Measurements from ENCODE around the gene MRPL47. TPM values are rescaled to one million over a fixed set of nuclear protein-coding genes. Genes with fewer than 3 reads are reported as not detected.

Gene MRPL47
- total RNA-seq: 10 to 100 TPM; 22.6 to 32.6 (median 28.6) TPM

DNA sequence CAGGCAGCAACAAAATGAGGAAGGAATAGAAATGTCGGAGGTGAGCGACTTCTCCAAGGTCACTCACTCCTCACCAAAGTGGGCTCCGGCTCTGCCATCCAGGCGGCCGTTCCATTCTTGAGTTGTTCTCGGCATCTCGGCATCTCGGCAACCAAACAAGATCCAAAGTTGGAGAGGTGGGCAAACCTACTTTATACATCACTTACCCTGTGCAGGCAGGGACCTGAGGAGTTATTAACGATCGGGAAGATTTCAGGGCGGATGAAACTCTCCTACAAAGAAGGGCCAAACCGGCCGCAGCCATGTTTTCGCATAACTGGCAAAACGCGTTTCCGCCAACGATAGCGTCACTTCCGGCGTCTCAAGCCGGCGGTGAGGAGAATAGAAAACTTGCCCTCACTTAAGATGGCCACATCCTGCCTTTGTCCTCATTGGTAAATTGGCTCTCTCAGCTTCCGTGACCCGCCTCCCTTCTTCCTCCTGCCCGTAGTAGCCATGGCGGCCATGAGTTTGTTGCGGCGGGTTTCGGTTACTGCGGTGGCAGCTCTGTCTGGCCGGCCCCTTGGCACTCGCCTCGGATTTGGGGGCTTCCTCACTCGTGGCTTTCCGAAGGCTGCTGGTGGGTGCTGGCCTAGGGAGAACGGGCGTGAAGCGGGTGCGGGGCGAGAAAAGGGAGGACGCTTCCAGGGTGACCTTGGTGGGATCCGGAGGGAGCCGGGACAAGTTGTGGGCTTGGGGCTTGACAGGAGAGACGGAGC is at the start of gene MRPL47, which contains the start of gene NDUFB5:
TSS of gene MRPL47 (minus strand) at position 318 of the 758 bp plus-strand sequence. CDS start at position 304, 14 bp downstream.
TSS of gene NDUFB5 (plus strand) at position 474 of the 758 bp plus-strand sequence. CDS start at position 496, 22 bp downstream.
- TF ChIP-seq CTCF (IDR thresholded peaks at IDR 0.05): no peak
- peak in 3 of 4 donors; percentile 40 to 75 (median 58) for TF ChIP-seq POLR2A (IDR thresholded peaks at IDR 0.05)
- no peaks in the 10 kb centered on the region for H3K27me3 ChIP-seq
- DNase-seq: peak; percentile 71
- H3K4me3 ChIP-seq: peak within 1 kb of the TSS; percentile 66 to 98 (median 88)
- intact Hi-C loops (cut with DNase I): no loop called here
- H3K36me3 ChIP-seq: peaks cover 0 to 42% (median 7%) of the 10 kb centered on the region in 3 donors
- H3K4me1 ChIP-seq: peaks cover 11 to 43% (median 23%) of the 10 kb centered on the region in 3 donors
- peak within 1 kb of the TSS; percentile 93 to 98 (median 94) for H3K27ac ChIP-seq
- 0 to 1% methylated on average over 19 to 22 of the region's 45 CpGs for WGBS, 2 donors
- no peaks in the 10 kb centered on the region for H3K9me3 ChIP-seq

- intact Hi-C loops (cut with DNase I): no loop called here
These were observed 48.8 kb upstream of the MRPL47 start for GRCh38 chr3:179653096-179653797.

DNA sequence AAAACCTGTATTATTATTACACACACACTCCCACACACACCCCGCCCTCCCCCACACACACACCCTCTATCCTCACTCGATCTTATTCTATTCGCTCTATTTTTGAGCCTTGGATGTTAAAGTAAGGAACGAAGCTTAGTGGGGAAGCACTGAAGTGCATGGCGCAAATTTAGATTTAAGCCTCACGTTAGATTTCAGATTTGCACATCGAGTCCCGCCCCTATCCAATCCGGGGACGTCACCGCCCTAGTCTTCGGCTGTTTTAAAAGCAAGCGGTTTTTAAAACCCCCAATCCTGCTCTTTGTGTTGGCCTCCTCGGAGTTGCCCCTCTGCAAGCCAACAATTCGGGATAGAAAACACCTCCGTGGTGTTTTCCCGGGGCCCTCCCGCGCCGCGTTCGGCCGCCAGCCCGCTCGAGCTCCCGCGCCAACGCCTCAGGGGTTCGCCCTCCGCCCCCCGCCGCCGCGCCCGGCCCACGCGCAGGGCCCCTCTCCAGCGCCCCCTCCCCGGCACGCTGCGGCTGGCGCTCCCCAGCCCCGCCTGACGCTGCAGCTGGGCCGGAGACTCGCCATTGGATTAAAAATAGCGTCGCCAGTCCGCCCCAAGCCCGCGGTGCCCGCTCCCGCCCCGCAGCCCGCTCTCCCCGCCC is 48.1 kb upstream of the MRPL47 start, which contains the start of gene USP13:
TSS of gene USP13 (plus strand) at position 594 of the 649 bp plus-strand sequence. CDS start 186 bp downstream, outside the sequence.
- H3K4me1 ChIP-seq: peaks cover 5 to 30% (median 7%) of the 10 kb centered on the region in 3 donors
- TF ChIP-seq CTCF (IDR thresholded peaks at IDR 0.05) (peak in 2 of 6 experiments; percentile 12 to 35), POLR2A (IDR thresholded peaks at IDR 0.05) (peak in 1 of 4 donors; percentile 8)
- WGBS, 2 donors: 1 to 2% methylated on average over 16 to 18 of the region's 56 CpGs
- peak within 1 kb of the TSS; percentile 76 to 92 (median 81) for H3K4me3 ChIP-seq
- H3K27ac ChIP-seq: peak within 1 kb of the TSS; percentile 89 to 96 (median 92)
- intact Hi-C loops (cut with DNase I): no loop called here
- no peaks in the 10 kb centered on the region for H3K9me3 ChIP-seq
- no peaks in the 10 kb centered on the region for H3K27me3 ChIP-seq
- DNase-seq: no peak
- H3K36me3 ChIP-seq: no peaks in the 10 kb centered on the region

More at GRCh38 chr3:179653096-179653797, 48.8 kb upstream of the MRPL47 start:
- Histone ChIP-seq H3K36me3 (no peaks in the 10 kb centered on the region), H3K27me3 (no peaks in the 10 kb centered on the region), H3K9me3 (no peaks in the 10 kb centered on the region), H3K4me1 (peaks cover 5 to 30% (median 7%) of the 10 kb centered on the region in 3 donors), H3K27ac (peak overlapping the region; percentile 89 to 96 (median 92)), H3K4me3 (peak overlapping the region; percentile 76 to 92 (median 81))
- 0% methylated on average over 10 to 18 of the region's 77 CpGs for whole genome bisulfite sequencing, 2 donors
- no peak for DNase-seq
- TF ChIP-seq CTCF (IDR thresholded peaks at IDR 0.05) (peak in 2 of 6 experiments; percentile 11 to 12), POLR2A (IDR thresholded peaks at IDR 0.05) (peak in 1 of 4 donors; percentile 27)

DNA sequence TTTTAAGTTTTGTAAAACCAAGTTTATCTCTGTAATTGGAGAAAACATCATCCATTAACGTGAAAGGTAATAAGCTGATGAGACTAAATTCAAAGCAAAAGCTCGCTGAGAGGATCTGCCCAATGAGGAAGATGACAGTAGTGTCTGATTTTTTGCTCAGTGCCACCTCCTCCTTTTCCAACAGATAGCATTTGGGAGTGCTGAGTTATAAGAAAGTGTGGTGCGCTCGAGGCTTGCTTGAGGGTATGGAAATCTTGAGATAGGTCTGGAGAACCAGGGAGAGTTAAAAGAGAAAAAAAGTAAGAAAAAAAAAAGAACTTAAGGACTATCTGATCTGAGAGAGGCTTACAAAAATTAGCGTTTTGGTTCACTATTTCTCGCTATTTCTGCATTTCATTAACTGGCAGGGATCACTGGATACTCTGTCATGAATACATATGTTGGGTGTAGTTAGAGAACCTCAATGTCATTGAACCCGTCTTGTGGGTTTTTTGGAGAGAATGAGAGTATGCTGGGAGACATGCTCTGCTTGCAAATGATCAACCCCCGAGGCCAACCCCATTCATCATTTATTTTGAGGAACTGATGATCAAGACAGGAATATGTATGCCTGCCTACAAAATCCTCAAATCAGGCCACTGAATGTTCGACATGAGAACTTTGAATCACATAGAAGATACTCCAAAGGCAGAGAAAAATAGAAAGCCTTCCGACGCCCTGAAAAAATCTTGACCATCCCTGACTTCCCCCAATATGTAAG is 47.4 kb upstream of the MRPL47 start:
- intact Hi-C loops (cut with DNase I): no loop called here
- Histone ChIP-seq H3K9me3 (no peaks in the 10 kb centered on the region), H3K4me1 (peaks cover 5 to 30% (median 7%) of the 10 kb centered on the region in 3 donors), H3K27me3 (no peaks in the 10 kb centered on the region), H3K36me3 (no peaks in the 10 kb centered on the region), H3K27ac (peak overlapping the region; percentile 89 to 96 (median 92)), H3K4me3 (peak overlapping the region; percentile 76 to 92 (median 81))
- no peak for TF ChIP-seq POLR2A (IDR thresholded peaks at IDR 0.05)
- no peak for TF ChIP-seq CTCF (IDR thresholded peaks at IDR 0.05)
- DNase-seq: no peak
- WGBS, 2 donors: 35 to 43% methylated on average over 11 of the region's 11 CpGs

All from esophagus squamous epithelium (tissue), 5 donors.